SH-SY5Y (cell line): ENCODE measurements around the gene TUBG1.

Experiments
- GATA2 ChIP-seq: IDR thresholded peaks from 2 replicates; pipeline ENCODE4 v1.6.1; 2011; ENCODE audit warnings: mild to moderate bottlenecking, low read depth, low read length
- GATA3 ChIP-seq: IDR thresholded peaks from 2 replicates; pipeline ENCODE4 v1.6.1; 2011; ENCODE audit warnings: low read depth, mild to moderate bottlenecking, low read length, moderate library complexity

- TF ChIP-seq GATA2: no peak
- no peak for TF ChIP-seq GATA3
Measured at GRCh38 chr17:42596386-42596785, 13.1 kb upstream of the TUBG1 start.
